Spleen (tissue), 7 donors: ENCODE data around the gene ALDH1L1.

Experiments used
- POLR2A ChIP-seq, 3 donors: fragments of 450-650 bp; IDR thresholded peaks; one replicate each; pipeline ENCODE4 v1.5.1; 2017; ENCODE audit warnings: antibody characterized with exemption in 3 of 3, mild to moderate bottlenecking in 1 of 3
- TF ChIP-seq, protein P1 (sequence below), 11 experiments: fragments of 200-600 bp in 7 of 11; fragments of 450-650 bp in 4 of 11; sonication (generic) in 4 of 11; IDR thresholded peaks in 8 of 11; conservative IDR thresholded peaks in 3 of 11; 1 replicate in 7 of 11; 2 replicates in 4 of 11; pipeline versions ENCODE4 v1.4.0 to v1.8.0; 2016 to 2021; ENCODE audit warnings: antibody characterized with exemption in 11 of 11, inconsistent platforms in 4 of 11, mild to moderate bottlenecking in 1 of 11
- donor health status: DM: no; HTN: no; CAD: no; lungs with moderate emphysema.
- donor health status: DM: no; HTN: no; CAD: no.
- donor health status: DM: no; HTN: no; CAD: no.

DNA sequence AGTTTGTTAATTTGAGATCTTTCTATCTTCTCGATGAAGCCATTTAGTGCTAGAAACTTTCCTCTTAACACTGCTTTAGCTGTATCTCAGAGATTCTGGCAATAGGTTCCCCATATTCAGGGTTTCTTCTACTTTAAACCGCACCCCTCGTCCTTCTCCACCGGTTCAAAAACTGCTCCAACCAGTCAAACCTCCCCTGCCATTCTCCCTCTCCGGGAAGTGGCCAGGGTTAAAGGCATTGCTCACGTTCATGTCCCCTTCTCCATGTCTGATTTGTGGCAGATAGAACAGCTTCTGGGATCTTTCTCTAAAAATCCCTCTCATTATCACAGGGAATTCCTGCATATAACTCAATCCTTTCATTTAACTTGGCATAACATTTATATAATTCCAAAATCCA, 14.4 kb downstream of the ALDH1L1 start:
- TF ChIP-seq, protein P1, sequence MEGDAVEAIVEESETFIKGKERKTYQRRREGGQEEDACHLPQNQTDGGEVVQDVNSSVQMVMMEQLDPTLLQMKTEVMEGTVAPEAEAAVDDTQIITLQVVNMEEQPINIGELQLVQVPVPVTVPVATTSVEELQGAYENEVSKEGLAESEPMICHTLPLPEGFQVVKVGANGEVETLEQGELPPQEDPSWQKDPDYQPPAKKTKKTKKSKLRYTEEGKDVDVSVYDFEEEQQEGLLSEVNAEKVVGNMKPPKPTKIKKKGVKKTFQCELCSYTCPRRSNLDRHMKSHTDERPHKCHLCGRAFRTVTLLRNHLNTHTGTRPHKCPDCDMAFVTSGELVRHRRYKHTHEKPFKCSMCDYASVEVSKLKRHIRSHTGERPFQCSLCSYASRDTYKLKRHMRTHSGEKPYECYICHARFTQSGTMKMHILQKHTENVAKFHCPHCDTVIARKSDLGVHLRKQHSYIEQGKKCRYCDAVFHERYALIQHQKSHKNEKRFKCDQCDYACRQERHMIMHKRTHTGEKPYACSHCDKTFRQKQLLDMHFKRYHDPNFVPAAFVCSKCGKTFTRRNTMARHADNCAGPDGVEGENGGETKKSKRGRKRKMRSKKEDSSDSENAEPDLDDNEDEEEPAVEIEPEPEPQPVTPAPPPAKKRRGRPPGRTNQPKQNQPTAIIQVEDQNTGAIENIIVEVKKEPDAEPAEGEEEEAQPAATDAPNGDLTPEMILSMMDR (IDR thresholded peaks at IDR 0.05 in 8 of 11, conservative IDR thresholded peaks at IDR 0.05 in 3 of 11), result no peak
- no peak for TF ChIP-seq POLR2A (IDR thresholded peaks at IDR 0.05)
